ENCODE data around the gene CYLD. TPM values are rescaled to one million over a fixed set of nuclear protein-coding genes. Genes with fewer than 3 reads are reported as not detected.

The CYLD gene
- total and polyA plus RNA-seq, 2 of the 4 experiments (the other 2 are of a cell fraction): 16.2 to 37.3 TPM

DNA sequence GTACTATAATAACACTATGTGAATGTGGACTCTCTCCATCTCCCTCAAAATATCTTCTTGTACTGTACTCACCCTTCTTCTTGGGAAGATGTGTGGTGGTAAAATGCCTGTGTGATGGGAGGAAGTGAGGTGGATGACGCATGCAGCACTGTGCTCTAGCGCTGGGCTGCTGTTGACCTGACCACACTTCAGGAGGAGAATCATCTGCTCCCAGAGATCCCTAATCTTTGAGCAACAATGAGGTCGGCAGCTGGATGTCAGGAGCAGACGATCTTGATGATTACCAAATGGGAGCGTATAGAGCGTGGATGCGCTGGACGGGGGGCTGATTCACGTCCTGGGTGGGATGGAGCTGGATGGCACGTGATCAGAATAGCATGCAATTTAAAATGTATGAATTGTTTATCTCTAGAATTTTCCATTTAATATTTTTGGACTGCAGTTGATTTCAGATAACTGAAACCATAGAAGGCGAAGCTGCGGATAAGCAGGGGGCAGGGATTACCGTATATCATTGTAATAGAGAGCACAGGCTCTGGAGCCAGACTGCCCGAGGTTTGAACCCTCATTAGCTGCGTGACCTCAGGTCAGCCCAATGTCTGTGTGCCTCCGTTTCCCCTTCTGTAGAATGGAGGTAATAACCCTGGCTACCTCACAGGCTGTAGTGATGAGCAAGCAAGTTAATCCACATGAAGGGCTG is 23.7 kb upstream of the CYLD start:
- Histone ChIP-seq H2BK15ac (ENCODE audit: low read depth, low read length) (no peak overlapping the region), H3K56ac (ENCODE audit: extremely low read depth, insufficient read depth, low read length) (no peak overlapping the region), H2BK120ac (ENCODE audit: low read depth, low read length) (no peak overlapping the region), H2BK5ac (ENCODE audit: low read depth, low read length, poor library complexity, severe bottlenecking) (no peak overlapping the region), H4K20me1 (ENCODE audit: insufficient read depth, low read length) (no peaks in the 10 kb centered on the region), H3K9me3 (ENCODE audit: control insufficient read depth, insufficient read depth, low read length) (no peaks in the 10 kb centered on the region), H4K91ac (ENCODE audit: insufficient read depth, low read depth, low read length) (no peak overlapping the region), H3K4me3 (ENCODE audit: insufficient read depth, low read depth, low read length) (no peak overlapping the region), H2AK9ac (replicated peaks; ENCODE audit: low read depth, low read length, poor library complexity) (no peak overlapping the region), H3K9me1 (ENCODE audit: insufficient read depth, low read length) (no peaks in the 10 kb centered on the region), H2BK20ac (ENCODE audit: low read depth, low read length) (no peak overlapping the region), H3K27me3 (ENCODE audit: control insufficient read depth, insufficient read depth, low read length) (no peaks in the 10 kb centered on the region; the same call in 1 of the 2 replicates), H3K14ac (replicated peaks; ENCODE audit: low read depth, low read length) (no peak overlapping the region), H3K27ac (ENCODE audit: insufficient read depth, low read length) (no peak overlapping the region), H3K9ac (ENCODE audit: low read depth, low read length) (no peak overlapping the region), H2AK5ac (ENCODE audit: low read depth, low read length) (no peak overlapping the region), H3K79me1 (ENCODE audit: low read depth in 1 of 2, low read length in 2 of 2) (no peaks in the 10 kb centered on the region), H2AFZ (replicated peaks; ENCODE audit: low read length, poor library complexity) (peak overlapping the region; percentile 74), H4K8ac (ENCODE audit: low read depth in 2 of 2, low read length in 2 of 2) (no peak overlapping the region), H4K5ac (ENCODE audit: low read depth, low read length) (no peak overlapping the region), H3K36me3 (ENCODE audit: control insufficient read depth, insufficient read depth, low read length) (no peaks in the 10 kb centered on the region), H3K18ac (ENCODE audit: low read depth, low read length) (no peak overlapping the region), H3K4me1 (ENCODE audit: control insufficient read depth, insufficient read depth, low read length) (no peaks in the 10 kb centered on the region), H3K4ac (ENCODE audit: low read depth, low read length) (no peak overlapping the region), H3K23ac (ENCODE audit: low read depth, low read length) (no peak overlapping the region), H3K4me2 (ENCODE audit: low read depth, low read length) (peak overlapping the region; percentile 26; the same call in 1 of the 2 replicates)
- CTCF ChIA-PET: no interaction called here
- 27% methylated on average over 2 of the region's 16 CpGs; no CpG with 5 or more reads in 1 of the 2 experiments for whole genome bisulfite sequencing, 2 experiments (ENCODE audit: extremely low coverage in 2 of 2, insufficient read length in 1 of 2)
- dilution Hi-C loops (cut with HindIII; ENCODE audit: low sequenced_read_pairs, unreplicated experiment): no loop called here
- intact Hi-C loops (cut with micrococcal nuclease): no loop called here
- BruUV-seq (replicated peaks): no TSS peak
- in situ Hi-C loops (cut with MboI; ENCODE audit: low sequenced_read_pairs): no loop called here
- TF ChIP-seq MAFK (IDR thresholded peaks at IDR 0.05; ENCODE audit: low read depth, low read length) (no peak), BHLHE40 (IDR thresholded peaks at IDR 0.05; ENCODE audit: low read depth, low read length) (peak; percentile 26; the same call in 1 of the 2 replicates), RFX5 (IDR thresholded peaks at IDR 0.05; ENCODE audit: low read depth, low read length) (no peak), RCOR1 (IDR thresholded peaks at IDR 0.05; ENCODE audit: insufficient replicate concordance, low read length) (no peak)
- ATAC-seq (ENCODE audit: low read depth): 0 out of 2 replicates have a peak, but pooled peaks have one; percentile 24
- POLR2A ChIA-PET (ENCODE audit: unreplicated experiment): no interaction called here
- DNase-seq: peak; percentile 36

Data from IMR-90 (cell line).